WERI-Rb-1 (cell line): ENCODE results near the gene MTSS2.
A peak's percentile ranks its signal among the peaks of the same experiment; 100 is the strongest.

Experiments
- DNase-seq: peaks from one replicate; pipeline ENCODE4 v3.0.0-alpha.2; 2020
- H3K27ac ChIP-seq: fragments of 250-450 bp; sonication (Bioruptor Pico); 2 replicates; pipeline ENCODE4 v1.5.1; 2020; ENCODE audit warnings: mild to moderate bottlenecking, moderate library complexity
- H3K27me3 ChIP-seq: fragments of 250-450 bp; sonication (Bioruptor Pico); 2 replicates; pipeline ENCODE4 v1.5.1; 2021; ENCODE audit warnings: mild to moderate bottlenecking, low read depth, moderate library complexity; ENCODE audit not compliant: insufficient read depth, severe bottlenecking
- H3K36me3 ChIP-seq: fragments of 250-450 bp; sonication (Bioruptor Pico); 2 replicates; pipeline ENCODE4 v1.5.1; 2020; ENCODE audit warnings: mild to moderate bottlenecking, moderate library complexity
- H3K4me3 ChIP-seq: 2 replicates; pipeline ENCODE4 v1.5.1; 2011; ENCODE audit warnings: low read depth, mild to moderate bottlenecking, control low read depth, low read length
- H3K9me3 ChIP-seq: fragments of 250-450 bp; sonication (Bioruptor Pico); 2 replicates; pipeline ENCODE4 v1.5.1; 2021; ENCODE audit warnings: mild to moderate bottlenecking, moderate library complexity; ENCODE audit not compliant: severe bottlenecking
- TF ChIP-seq, protein P1 (sequence below): IDR thresholded peaks from 2 replicates; pipeline ENCODE4 v1.5.1; 2011; ENCODE audit warnings: low read depth, mild to moderate bottlenecking, control low read depth, inconsistent platforms, low read length

MTSS2 gene, protein sequence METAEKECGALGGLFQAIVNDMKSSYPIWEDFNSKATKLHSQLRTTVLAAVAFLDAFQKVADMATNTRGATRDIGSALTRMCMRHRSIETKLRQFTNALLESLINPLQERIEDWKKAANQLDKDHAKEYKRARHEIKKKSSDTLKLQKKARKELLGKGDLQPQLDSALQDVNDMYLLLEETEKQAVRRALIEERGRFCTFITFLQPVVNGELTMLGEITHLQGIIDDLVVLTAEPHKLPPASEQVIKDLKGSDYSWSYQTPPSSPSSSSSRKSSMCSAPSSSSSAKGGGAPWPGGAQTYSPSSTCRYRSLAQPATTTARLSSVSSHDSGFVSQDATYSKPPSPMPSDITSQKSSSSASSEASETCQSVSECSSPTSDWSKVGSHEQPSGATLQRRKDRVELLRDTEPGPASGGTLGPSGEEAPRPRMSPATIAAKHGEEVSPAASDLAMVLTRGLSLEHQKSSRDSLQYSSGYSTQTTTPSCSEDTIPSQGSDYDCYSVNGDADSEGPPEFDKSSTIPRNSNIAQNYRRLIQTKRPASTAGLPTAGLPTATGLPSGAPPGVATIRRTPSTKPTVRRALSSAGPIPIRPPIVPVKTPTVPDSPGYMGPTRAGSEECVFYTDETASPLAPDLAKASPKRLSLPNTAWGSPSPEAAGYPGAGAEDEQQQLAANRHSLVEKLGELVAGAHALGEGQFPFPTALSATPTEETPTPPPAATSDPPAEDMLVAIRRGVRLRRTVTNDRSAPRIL

DNA sequence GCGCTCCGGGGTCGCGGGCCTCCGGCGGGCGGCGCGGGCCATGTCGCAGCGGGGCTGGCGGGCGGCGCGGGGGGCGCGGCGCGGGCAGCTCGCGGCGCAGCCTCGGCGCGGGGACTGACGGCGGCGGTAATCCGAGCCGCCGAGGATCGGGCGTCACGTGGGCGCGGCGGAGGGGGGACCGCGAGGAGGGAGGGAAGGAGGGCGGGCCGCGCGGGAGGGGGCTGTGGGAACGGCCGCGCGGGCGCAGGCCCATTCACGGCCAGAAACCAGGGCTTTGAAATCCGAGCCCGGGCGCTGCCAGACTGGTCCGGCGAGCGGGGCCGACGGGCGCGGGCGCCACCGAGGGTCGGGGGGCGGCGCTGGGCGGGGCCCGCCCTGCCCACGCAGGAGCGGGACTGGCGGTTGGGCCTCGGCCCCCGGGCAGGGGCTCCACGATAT, at the start of gene MTSS2:
Gene MTSS2 (minus strand): TSS at position 116 of the 438 bp plus-strand sequence. CDS start 262 bp downstream, outside the sequence.
- peak; percentile 84 for DNase-seq
- peak within 1 kb of the TSS; percentile 80 for H3K4me3 ChIP-seq
- peaks cover 17% of the 10 kb centered on the region for H3K36me3 ChIP-seq
- peak within 1 kb of the TSS; percentile 85 for H3K27ac ChIP-seq
- TF ChIP-seq, protein P1, sequence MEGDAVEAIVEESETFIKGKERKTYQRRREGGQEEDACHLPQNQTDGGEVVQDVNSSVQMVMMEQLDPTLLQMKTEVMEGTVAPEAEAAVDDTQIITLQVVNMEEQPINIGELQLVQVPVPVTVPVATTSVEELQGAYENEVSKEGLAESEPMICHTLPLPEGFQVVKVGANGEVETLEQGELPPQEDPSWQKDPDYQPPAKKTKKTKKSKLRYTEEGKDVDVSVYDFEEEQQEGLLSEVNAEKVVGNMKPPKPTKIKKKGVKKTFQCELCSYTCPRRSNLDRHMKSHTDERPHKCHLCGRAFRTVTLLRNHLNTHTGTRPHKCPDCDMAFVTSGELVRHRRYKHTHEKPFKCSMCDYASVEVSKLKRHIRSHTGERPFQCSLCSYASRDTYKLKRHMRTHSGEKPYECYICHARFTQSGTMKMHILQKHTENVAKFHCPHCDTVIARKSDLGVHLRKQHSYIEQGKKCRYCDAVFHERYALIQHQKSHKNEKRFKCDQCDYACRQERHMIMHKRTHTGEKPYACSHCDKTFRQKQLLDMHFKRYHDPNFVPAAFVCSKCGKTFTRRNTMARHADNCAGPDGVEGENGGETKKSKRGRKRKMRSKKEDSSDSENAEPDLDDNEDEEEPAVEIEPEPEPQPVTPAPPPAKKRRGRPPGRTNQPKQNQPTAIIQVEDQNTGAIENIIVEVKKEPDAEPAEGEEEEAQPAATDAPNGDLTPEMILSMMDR, result no peak
- no peaks in the 10 kb centered on the region for H3K27me3 ChIP-seq
- H3K9me3 ChIP-seq, result no peaks in the 10 kb centered on the region

DNA sequence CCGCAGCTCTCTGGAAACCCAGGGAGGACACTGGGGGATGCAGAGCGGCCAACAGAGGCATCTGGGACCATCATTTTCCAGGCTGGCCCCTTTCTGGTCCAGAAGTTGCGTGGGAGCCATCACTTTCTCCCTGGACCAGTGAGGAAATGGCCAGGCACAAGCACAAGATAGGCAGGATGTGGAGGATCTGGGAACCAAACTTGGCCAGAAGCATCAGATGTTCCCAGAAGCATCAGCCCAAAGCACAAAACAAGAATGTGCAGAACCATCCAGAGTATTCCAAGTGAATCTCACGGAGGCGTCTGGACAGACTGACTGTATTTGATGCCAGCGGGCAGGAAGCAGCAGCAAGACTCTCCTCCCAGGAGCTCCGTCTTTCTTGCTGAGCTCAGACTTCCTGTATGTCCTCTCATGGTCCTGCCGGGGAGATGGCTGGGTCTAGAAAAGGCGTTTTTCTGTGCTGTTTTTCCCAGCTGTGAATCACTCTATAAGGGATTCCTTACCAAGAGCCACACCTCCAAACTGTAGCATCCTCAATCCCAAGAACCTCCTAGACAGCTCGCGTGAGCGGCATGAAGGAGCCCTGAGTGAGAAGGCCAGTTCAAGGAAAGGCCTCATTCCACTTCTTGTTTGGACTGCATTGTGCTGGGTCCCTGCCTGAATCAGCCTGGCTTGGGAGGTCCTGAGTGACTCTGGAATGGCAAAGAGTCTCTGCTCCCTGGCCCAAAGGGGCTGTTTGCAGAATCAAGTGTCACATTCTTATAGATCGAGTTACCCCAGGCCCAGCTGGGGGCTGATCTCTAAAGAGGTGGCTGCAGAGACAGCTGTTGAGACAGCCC, 49.5 kb upstream of the MTSS2 start:
- Histone ChIP-seq H3K27ac (no peak overlapping the region), H3K9me3 (no peaks in the 10 kb centered on the region), H3K4me3 (no peak overlapping the region), H3K27me3 (no peaks in the 10 kb centered on the region), H3K36me3 (no peaks in the 10 kb centered on the region; the same call in none of the 2 replicates)
- TF ChIP-seq, protein P1, result no peak
- DNase-seq, result no peak

DNA sequence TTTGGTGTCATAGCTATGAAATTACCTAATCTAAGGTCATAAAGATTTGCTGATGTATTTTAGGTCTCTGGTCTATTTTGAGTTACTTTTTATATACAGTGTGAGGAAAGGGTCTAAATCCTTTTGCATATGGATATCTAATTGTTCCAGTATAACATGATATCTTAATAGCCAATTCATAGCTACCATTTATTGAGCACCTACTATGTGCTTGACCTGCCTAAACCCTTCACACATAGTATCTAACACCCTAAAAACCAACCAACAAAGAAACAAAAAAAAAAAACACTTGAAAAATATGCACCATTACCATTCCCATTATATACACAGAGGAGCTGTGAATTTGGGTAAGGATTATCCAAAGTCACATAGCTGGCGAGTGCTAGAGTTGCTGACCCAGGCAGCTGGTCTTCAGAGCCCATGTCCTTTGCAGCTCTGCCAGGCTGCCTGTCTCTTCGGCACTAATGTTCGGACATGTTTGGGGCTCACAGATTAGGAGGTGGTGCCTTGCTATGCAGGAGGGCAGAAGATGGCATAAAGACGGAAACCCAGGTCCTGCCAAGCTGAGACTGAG, 48.8 kb upstream of the MTSS2 start:
- no peaks in the 10 kb centered on the region for H3K9me3 ChIP-seq
- no peaks in the 10 kb centered on the region for H3K27me3 ChIP-seq
- TF ChIP-seq, protein P1, result no peak
- H3K36me3 ChIP-seq, result no peaks in the 10 kb centered on the region; the same call in none of the 2 replicates
- no peak for DNase-seq
- no peak overlapping the region for H3K4me3 ChIP-seq
- H3K27ac ChIP-seq, result no peak overlapping the region

DNA sequence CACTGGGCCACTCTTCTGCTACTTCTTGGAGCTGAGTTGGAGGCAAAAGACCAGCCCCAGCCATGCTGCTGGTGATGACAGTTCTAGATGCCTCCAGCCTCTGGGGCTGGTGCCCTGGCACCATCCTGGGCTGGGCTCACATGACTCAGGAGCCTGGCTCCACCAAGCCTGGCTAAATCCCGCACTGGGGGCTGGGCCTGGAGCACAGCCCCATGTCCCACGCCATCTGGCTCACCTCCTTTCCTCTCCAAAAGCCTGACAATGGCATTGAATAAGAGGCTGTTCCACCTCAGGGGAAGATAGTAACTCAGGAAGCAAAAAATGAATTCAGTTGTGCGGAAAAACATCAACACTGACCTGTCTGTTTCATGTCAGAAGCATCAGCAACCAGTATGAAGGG, 45.1 kb upstream of the MTSS2 start:
- Histone ChIP-seq H3K27me3 (no peaks in the 10 kb centered on the region), H3K27ac (peak overlapping the region; percentile 84), H3K36me3 (peaks cover 20% of the 10 kb centered on the region), H3K9me3 (no peaks in the 10 kb centered on the region), H3K4me3 (no peak overlapping the region; the same call in 1 of the 2 replicates)
- peak; percentile 68 for DNase-seq
- TF ChIP-seq, protein P1, result no peak

DNA sequence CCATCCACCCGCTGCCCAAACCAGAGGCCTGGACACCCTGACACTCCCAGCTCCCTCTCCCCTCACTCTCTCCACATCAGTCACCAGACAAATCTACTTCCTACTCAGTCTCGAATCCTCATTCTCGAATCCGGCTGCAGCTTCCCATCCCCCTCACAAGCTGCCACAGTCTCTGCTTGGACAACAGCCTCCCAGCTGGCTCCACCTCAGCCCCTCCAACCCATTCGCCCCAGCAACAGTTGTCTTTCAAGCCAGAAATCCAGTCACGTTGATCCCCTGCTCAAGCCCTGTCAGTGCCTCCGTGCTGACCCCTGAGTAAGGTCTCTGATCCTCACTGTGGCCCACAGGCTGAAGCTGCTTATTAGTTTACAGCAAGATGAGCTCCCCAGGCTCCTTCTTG, 44.2 kb upstream of the MTSS2 start:
- H3K36me3 ChIP-seq, result peaks cover 20% of the 10 kb centered on the region
- peak; percentile 98 for DNase-seq
- TF ChIP-seq, protein P1, result no peak
- peak overlapping the region; percentile 84 for H3K27ac ChIP-seq
- H3K27me3 ChIP-seq, result no peaks in the 10 kb centered on the region
- no peaks in the 10 kb centered on the region for H3K9me3 ChIP-seq
- no peak overlapping the region for H3K4me3 ChIP-seq
